Activated naive CD8-positive, alpha-beta T cell treated with anti-CD3 and anti-CD28 coated beads, Interleukin-2, amount 10 ng/mL, durations not matched to agents 7 days and 5 days (primary cell): ENCODE results near the gene ITGA11. TPM values are rescaled to one million over a fixed set of nuclear protein-coding genes. Genes with fewer than 3 reads are reported as not detected.

Experiments
- ATAC-seq: fragments of 150-1000 bp; cut with Tn5 transposase; one replicate; pipeline ENCODE4 v1.10.0; 2021; ENCODE audit warnings: low read depth, moderate library complexity
- POLR2A ChIA-PET: fragments of 350-600 bp; sonication (Branson Sonifier 250); formaldehyde crosslinking; loops from one replicate; lab custom pipeline; 2021; ENCODE audit warnings: antibody characterized with exemption; lab: Charles Lee
- DNase-seq: peaks from one replicate; pipeline ENCODE4 v3.0.0; 2021
- H3K27ac Mint-ChIP-seq: one replicate; pipeline ENCODE4 v1.8.0; 2022; ENCODE audit warnings: mild to moderate bottlenecking, mixed read lengths
- H3K27me3 Mint-ChIP-seq: one replicate; pipeline ENCODE4 v1.8.0; 2022; ENCODE audit warnings: mild to moderate bottlenecking, moderate library complexity, mixed read lengths
- H3K36me3 Mint-ChIP-seq: one replicate; pipeline ENCODE4 v1.8.0; 2021; ENCODE audit warnings: mild to moderate bottlenecking, mixed read lengths
- H3K4me1 Mint-ChIP-seq: one replicate; pipeline ENCODE4 v1.8.0; 2021; ENCODE audit warnings: mixed read lengths
- H3K4me3 Mint-ChIP-seq: one replicate; pipeline ENCODE4 v1.8.0; 2022; ENCODE audit warnings: mild to moderate bottlenecking, moderate library complexity, mixed read lengths
- H3K9me3 Mint-ChIP-seq: one replicate; pipeline ENCODE4 v1.8.0; 2021; ENCODE audit warnings: mixed read lengths
- total RNA-seq, 2 experiments: library from RNA; stranded (reverse); gene quantifications; one replicate each; pipeline ENCODE4 v1.2.3, GENCODE V29; 2021

The ITGA11 gene
- total RNA-seq, 2 experiments from 2014 or later: 0.57 to 0.61 TPM

DNA sequence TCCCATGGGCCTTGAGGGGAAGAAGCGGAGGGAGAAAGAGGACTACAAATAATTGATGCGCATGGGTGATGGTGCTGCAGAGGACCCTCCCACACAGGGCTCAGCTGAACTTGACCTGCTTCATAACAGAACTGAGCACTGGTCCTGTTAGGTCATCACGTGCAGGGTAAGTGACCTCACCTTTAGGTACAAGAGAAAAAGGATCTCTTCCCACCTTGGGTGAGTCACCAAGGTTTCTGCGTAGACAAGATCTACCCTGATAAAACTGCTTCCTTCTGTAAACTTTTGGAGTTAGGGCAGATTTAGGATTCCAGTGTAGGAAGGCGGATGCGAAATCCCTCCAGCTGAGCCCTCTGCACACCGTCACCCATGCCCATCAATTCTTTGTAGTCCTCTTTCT lies 87.4 kb downstream of the ITGA11 start:
- Mint-ChIP-seq H3K4me3 (no peak overlapping the region), H3K27ac (no peak overlapping the region), H3K9me3 (no peaks in the 10 kb centered on the region), H3K4me1 (no peaks in the 10 kb centered on the region), H3K36me3 (peaks cover 2% of the 10 kb centered on the region), H3K27me3 (peaks cover 15% of the 10 kb centered on the region)
- ATAC-seq (no peak), DNase-seq (no peak)
- POLR2A ChIA-PET: no interaction called here

DNA sequence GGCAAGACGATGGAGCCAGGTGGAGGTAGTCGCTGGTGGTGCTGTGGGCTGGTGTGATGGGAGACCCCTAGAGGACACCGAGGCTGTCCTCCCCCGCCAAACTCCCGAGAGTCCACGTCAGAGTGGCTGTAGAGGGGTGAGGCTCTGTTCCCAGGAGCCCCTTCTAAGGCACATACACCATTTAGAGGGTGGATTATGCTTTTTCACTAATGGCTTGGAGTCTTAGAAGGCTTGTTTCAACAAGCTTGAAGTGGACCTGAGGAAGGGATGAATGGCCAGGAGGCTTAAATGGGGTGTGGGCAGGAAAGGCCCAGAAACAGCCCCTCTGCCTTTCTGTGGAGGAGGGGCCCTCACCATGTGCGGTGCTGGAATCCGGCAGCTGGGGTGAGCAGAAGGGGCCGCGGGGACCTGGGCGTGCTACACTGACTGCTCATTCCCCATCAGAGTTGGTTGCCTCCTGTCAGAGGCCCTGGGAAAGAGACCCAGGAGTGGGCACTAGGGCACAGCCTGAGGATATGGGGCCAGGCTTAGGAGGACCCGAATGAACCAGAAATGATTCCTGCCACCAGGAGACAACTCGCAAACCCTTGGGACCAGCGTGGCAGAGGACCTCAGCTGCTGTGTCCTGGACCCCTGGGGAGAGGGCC lies 88.3 kb downstream of the ITGA11 start:
- no peak for ATAC-seq
- H3K9me3 Mint-ChIP-seq: no peaks in the 10 kb centered on the region
- no peak overlapping the region for H3K27ac Mint-ChIP-seq
- H3K4me1 Mint-ChIP-seq: no peaks in the 10 kb centered on the region
- no peak overlapping the region for H3K4me3 Mint-ChIP-seq
- no peak for DNase-seq
- peaks cover 2% of the 10 kb centered on the region for H3K36me3 Mint-ChIP-seq
- H3K27me3 Mint-ChIP-seq: peaks cover 15% of the 10 kb centered on the region
- POLR2A ChIA-PET: no interaction called here

DNA sequence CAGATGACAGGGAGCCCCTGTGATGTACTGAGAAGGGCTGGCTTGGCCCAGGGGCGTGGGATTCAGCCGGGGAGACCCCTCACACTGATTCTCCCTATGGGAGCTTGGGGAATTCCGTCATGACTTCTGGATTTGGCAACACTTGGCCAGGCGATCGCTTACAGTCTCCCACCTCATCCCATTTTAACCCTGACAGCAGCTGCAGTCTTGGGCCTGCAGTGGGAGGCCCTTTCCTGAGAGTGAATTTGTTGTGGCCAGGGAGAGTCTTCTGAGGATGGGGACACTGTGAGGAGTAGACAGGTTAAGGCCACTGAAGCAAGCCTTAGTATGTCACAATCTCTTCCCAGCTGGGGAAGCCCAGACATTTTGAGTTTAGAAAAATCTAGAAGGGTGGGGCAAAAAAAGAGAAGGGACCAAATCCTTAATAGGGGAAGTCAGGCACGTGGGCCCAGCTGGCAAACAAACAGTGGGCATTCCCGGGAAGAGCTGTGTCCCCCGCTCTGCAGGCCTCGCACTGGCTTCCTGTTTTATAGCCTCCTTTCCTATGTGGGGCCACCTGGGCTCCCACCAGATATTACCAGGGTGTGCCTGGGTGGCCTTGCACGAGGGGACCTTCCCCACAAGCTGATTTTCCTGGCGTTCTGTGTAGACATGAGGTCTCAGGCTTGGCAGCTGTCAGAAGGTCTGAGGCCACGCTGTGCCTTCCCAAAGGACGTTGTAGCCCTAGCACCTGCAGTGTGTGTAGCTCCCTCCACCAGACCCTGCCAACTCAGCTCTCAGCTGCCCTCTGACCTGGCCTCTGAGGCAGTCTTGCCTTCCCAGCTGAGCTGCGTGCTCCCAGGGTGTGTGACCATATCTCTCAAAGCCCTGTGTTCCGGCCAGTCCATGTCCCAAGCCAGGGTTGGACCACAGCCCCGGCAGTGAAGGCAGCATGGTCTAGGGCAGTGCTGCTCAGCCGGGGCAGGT lies 89.9 kb downstream of the ITGA11 start:
- DNase-seq: no peak
- Mint-ChIP-seq H3K4me1 (no peaks in the 10 kb centered on the region), H3K36me3 (no peaks in the 10 kb centered on the region), H3K9me3 (no peaks in the 10 kb centered on the region), H3K27me3 (peaks cover 11% of the 10 kb centered on the region), H3K4me3 (no peak overlapping the region), H3K27ac (no peak overlapping the region)
- POLR2A ChIA-PET: interaction anchor here (0.7 to 1.4 kb wide), 3 partner anchors 8 to 530 kb away, joined by 3 to 4 read pairs (median 3); no protein-coding TSS in a partner anchor
- ATAC-seq: no peak

- POLR2A ChIA-PET: interaction anchor here (1.4 kb wide), 1 partner anchor 33 kb away, joined by 3 read pairs; no protein-coding TSS in a partner anchor
- no peaks in the 10 kb centered on the region for H3K36me3 Mint-ChIP-seq
- no peak overlapping the region for H3K4me3 Mint-ChIP-seq
- no peaks in the 10 kb centered on the region for H3K4me1 Mint-ChIP-seq
- ATAC-seq: no peak
- no peak overlapping the region for H3K27ac Mint-ChIP-seq
- H3K9me3 Mint-ChIP-seq: no peaks in the 10 kb centered on the region
- H3K27me3 Mint-ChIP-seq: peaks cover 6% of the 10 kb centered on the region
- no peak for DNase-seq
Measured at GRCh38 chr15:68340726-68341671, 91.0 kb downstream of the ITGA11 start.

GRCh38 chr15:68339481-68339880 lies 92.5 kb downstream of the ITGA11 start:
- DNase-seq (no peak), ATAC-seq (no peak)
- Mint-ChIP-seq H3K27me3 (peaks cover 2% of the 10 kb centered on the region), H3K9me3 (no peaks in the 10 kb centered on the region), H3K4me1 (no peaks in the 10 kb centered on the region), H3K36me3 (no peaks in the 10 kb centered on the region), H3K4me3 (no peak overlapping the region), H3K27ac (no peak overlapping the region)
- POLR2A ChIA-PET: no interaction called here

DNA sequence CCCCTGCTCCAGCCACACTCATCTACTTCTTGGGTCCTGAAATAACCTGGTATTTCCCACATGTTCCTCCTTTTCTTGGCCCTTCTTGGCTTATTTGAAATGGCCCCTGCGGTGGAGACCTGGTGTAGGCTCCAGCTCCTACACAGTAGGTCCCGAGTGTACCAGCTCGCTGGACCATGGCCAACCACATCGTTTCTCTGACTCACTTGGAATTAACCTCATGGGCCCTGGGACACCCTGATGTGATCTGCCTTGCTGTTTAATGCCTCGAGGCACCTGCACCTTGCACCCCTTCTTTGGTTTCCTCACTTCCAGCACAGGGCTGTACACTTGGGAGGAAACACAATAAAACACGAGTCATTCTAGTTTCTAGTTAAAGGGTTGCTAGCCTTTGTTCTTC lies 94.1 kb downstream of the ITGA11 start:
- no peak for DNase-seq
- Mint-ChIP-seq H3K4me3 (no peak overlapping the region), H3K9me3 (no peaks in the 10 kb centered on the region), H3K36me3 (no peaks in the 10 kb centered on the region), H3K27me3 (peaks cover 5% of the 10 kb centered on the region), H3K27ac (no peak overlapping the region), H3K4me1 (no peaks in the 10 kb centered on the region)
- ATAC-seq: no peak
- POLR2A ChIA-PET: interaction anchor here (1.0 kb wide), 1 partner anchor 15 kb away, joined by 3 read pairs; no protein-coding TSS in a partner anchor

GRCh38 chr15:68336516-68336915 lies 95.4 kb downstream of the ITGA11 start:
- ATAC-seq (no peak), DNase-seq (no peak)
- Mint-ChIP-seq H3K9me3 (no peaks in the 10 kb centered on the region), H3K27ac (no peak overlapping the region), H3K4me3 (no peak overlapping the region), H3K36me3 (no peaks in the 10 kb centered on the region), H3K27me3 (peaks cover 9% of the 10 kb centered on the region), H3K4me1 (no peaks in the 10 kb centered on the region)
- POLR2A ChIA-PET: no interaction called here

- no peak overlapping the region for H3K4me3 Mint-ChIP-seq
- H3K36me3 Mint-ChIP-seq: no peaks in the 10 kb centered on the region
- no peaks in the 10 kb centered on the region for H3K9me3 Mint-ChIP-seq
- H3K27ac Mint-ChIP-seq: no peak overlapping the region
- DNase-seq (no peak), ATAC-seq (no peak)
- peaks cover 11% of the 10 kb centered on the region for H3K27me3 Mint-ChIP-seq
- POLR2A ChIA-PET: no interaction called here
- H3K4me1 Mint-ChIP-seq: no peaks in the 10 kb centered on the region
Measured at GRCh38 chr15:68335655-68336054, 96.3 kb downstream of the ITGA11 start.

- Mint-ChIP-seq H3K27ac (no peak overlapping the region), H3K36me3 (no peaks in the 10 kb centered on the region), H3K27me3 (peaks cover 11% of the 10 kb centered on the region), H3K4me3 (no peak overlapping the region), H3K4me1 (no peaks in the 10 kb centered on the region), H3K9me3 (no peaks in the 10 kb centered on the region)
- DNase-seq: no peak
- POLR2A ChIA-PET: no interaction called here
- no peak for ATAC-seq
Measured at GRCh38 chr15:68335251-68335650, 96.7 kb downstream of the ITGA11 start.

DNA sequence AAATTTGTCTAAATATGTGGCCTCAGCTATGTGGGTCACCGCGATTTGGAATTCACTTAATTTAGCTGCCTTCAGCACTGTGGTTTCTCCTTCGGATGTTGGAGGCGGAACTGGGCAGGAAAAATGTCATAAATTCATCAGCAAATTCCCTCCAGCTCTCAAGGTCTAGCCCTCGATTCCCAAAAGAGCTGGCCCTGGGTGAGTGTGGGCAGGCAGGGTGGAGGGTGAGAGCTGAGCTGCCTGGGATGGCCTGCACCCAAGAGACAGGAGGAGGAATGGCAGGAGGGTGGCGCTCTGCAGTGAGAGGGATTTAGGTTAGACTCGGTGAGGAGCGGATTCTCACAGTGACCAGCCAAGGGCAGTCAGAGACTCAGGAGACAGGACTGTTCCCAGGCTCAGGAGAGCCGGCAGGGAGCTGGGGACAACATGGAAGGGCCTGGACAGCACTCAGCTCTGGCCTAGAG lies 97.3 kb downstream of the ITGA11 start:
- peaks cover 11% of the 10 kb centered on the region for H3K27me3 Mint-ChIP-seq
- no peak overlapping the region for H3K27ac Mint-ChIP-seq
- H3K9me3 Mint-ChIP-seq: no peaks in the 10 kb centered on the region
- ATAC-seq (no peak), DNase-seq (no peak)
- no peaks in the 10 kb centered on the region for H3K36me3 Mint-ChIP-seq
- POLR2A ChIA-PET: no interaction called here
- H3K4me1 Mint-ChIP-seq: no peaks in the 10 kb centered on the region
- H3K4me3 Mint-ChIP-seq: no peak overlapping the region

- H3K27me3 Mint-ChIP-seq: peaks cover 11% of the 10 kb centered on the region
- no peaks in the 10 kb centered on the region for H3K9me3 Mint-ChIP-seq
- H3K4me1 Mint-ChIP-seq: no peaks in the 10 kb centered on the region
- POLR2A ChIA-PET: interaction anchor here (1.1 kb wide), 1 partner anchor 9 kb away, joined by 4 read pairs; no protein-coding TSS in a partner anchor
- ATAC-seq (no peak), DNase-seq (no peak)
- H3K4me3 Mint-ChIP-seq: no peak overlapping the region
- H3K27ac Mint-ChIP-seq: no peak overlapping the region
- no peaks in the 10 kb centered on the region for H3K36me3 Mint-ChIP-seq
Measured at GRCh38 chr15:68333775-68334470, 98.0 kb downstream of the ITGA11 start.

DNA sequence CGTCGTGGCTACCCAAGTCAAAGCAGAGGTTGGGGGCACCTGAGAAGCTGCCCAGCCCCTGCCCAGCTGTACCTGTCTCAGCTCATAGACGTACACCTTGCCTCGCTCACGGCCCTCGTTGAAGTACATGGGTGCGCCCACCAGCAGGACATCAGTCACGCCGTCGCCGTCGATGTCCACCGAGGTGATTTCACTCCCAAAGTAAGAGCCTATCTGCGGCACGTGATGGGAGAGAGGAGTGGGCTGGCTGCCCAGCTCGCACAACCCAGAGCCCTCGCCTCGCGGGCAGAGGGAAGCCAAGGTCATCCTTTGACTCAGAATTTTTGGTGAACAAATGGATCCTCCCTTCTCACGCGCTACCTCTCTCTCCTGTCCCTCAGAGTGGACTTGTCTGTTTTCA lies 99.7 kb downstream of the ITGA11 start:
- no peak overlapping the region for H3K27ac Mint-ChIP-seq
- H3K36me3 Mint-ChIP-seq: no peaks in the 10 kb centered on the region
- peaks cover 15% of the 10 kb centered on the region for H3K4me1 Mint-ChIP-seq
- ATAC-seq (no peak), DNase-seq (no peak)
- H3K27me3 Mint-ChIP-seq: peaks cover 11% of the 10 kb centered on the region
- no peaks in the 10 kb centered on the region for H3K9me3 Mint-ChIP-seq
- H3K4me3 Mint-ChIP-seq: no peak overlapping the region
- POLR2A ChIA-PET: no interaction called here
